H1 (cell line): ENCODE data around the gene TRIM28. TPM values are rescaled to one million over a fixed set of nuclear protein-coding genes. Genes with fewer than 3 reads are reported as not detected.

ENCODE experiments used
- CTCF ChIA-PET: fragments of 300-600 bp; sonication (Branson Sonifier 250); formaldehyde crosslinking; loops from one replicate; lab custom pipeline; 2021; ENCODE audit not compliant: partially characterized antibody; lab: Charles Lee
- POLR2A ChIA-PET: fragments of 300-600 bp; sonication (Branson Sonifier 250); formaldehyde crosslinking; loops from one replicate; lab custom pipeline; 2021; ENCODE audit warnings: inconsistent platforms; ENCODE audit not compliant: partially characterized antibody; lab: Charles Lee
- DNase-seq, 2 experiments: peaks; one replicate each; pipeline versions ENCODE4 v3.0.0 to v3.0.0-alpha.2; 2010 to 2022; ENCODE audit warnings: low spot score in 2 of 2, low read depth in 1 of 2, mixed read lengths in 1 of 2
- FAIRE-seq: peaks from 2 replicates; lab custom pipeline; 2011; peaks lifted over from hg19 to GRCh38; lab: Jason Lieb, UNC
- H2AFZ ChIP-seq: 2 replicates; pipeline ENCODE4 v1.8.1; 2012; ENCODE audit warnings: low read length, inconsistent platforms
- H2AK5ac ChIP-seq: 2 replicates; pipeline ENCODE4 v1.6.1; 2013; ENCODE audit warnings: low read depth, low read length
- H2BK120ac ChIP-seq: replicated peaks from 2 replicates; pipeline ENCODE3; 2013; ENCODE audit warnings: low read depth, low read length, inconsistent platforms
- H2BK12ac ChIP-seq: 2 replicates; pipeline ENCODE4 v1.6.1; 2013; ENCODE audit warnings: low read depth, low read length
- H2BK15ac ChIP-seq: 2 replicates; pipeline ENCODE4 v1.6.1; 2013; ENCODE audit warnings: low read length
- H2BK20ac ChIP-seq: 2 replicates; pipeline ENCODE4 v1.6.1; 2013; ENCODE audit warnings: low read length
- H2BK5ac ChIP-seq: 2 replicates; pipeline ENCODE4 v1.6.1; 2013; ENCODE audit warnings: low read depth, low read length
- H3K14ac ChIP-seq: 2 replicates; pipeline ENCODE4 v1.6.1; 2013; ENCODE audit warnings: inconsistent platforms; ENCODE audit not compliant: insufficient read length
- H3K18ac ChIP-seq: 2 replicates; pipeline ENCODE4 v1.6.1; 2013; ENCODE audit warnings: low read length; ENCODE audit errors: extremely low read depth
- H3K23ac ChIP-seq: 2 replicates; pipeline ENCODE4 v1.6.1; 2013; ENCODE audit warnings: inconsistent platforms; ENCODE audit not compliant: insufficient read length
- H3K23me2 ChIP-seq: 2 replicates; pipeline ENCODE4 v1.6.1; 2013; ENCODE audit warnings: low read depth, low read length
- H3K27ac ChIP-seq: 2 replicates; pipeline ENCODE4 v1.6.1; 2011; ENCODE audit warnings: low read depth, low read length, inconsistent platforms
- H3K27me3 ChIP-seq, 4 experiments: replicated peaks in 1 of 4; 1 replicate in 1 of 4; 2 replicates in 3 of 4; pipeline versions ENCODE4 v1.6.1 to v1.8.1; 2011 to 2013; ENCODE audit warnings: low read length in 3 of 4, mild to moderate bottlenecking in 3 of 4, inconsistent platforms in 2 of 4, mixed read lengths in 2 of 4, moderate library complexity in 1 of 4; ENCODE audit not compliant: control insufficient read depth in 3 of 4, insufficient read depth in 3 of 4; ENCODE audit errors: extremely low read depth in 1 of 4
- H3K36me3 ChIP-seq, 4 experiments: 2 replicates each; pipeline versions ENCODE4 v1.6.1 to v1.8.1; 2011 to 2013; ENCODE audit warnings: mild to moderate bottlenecking in 4 of 4, low read length in 3 of 4, moderate library complexity in 2 of 4, control low read depth in 1 of 4, inconsistent platforms in 1 of 4; ENCODE audit not compliant: insufficient read depth in 4 of 4, control insufficient read depth in 2 of 4
- H3K4ac ChIP-seq: replicated peaks from 2 replicates; pipeline ENCODE3; 2013; ENCODE audit warnings: low read length, low read depth, mixed read lengths, inconsistent platforms; ENCODE audit not compliant: insufficient read length
- H3K4me1 ChIP-seq, 4 experiments: replicated peaks in 1 of 4; 1 replicate in 1 of 4; 2 replicates in 3 of 4; pipeline versions ENCODE4 v1.6.1 to v1.8.1; 2011 to 2013; ENCODE audit warnings: low read length in 3 of 4, inconsistent platforms in 2 of 4, mixed read lengths in 1 of 4; ENCODE audit not compliant: insufficient read depth in 4 of 4, control insufficient read depth in 3 of 4
- H3K4me2 ChIP-seq, 2 experiments: 2 replicates each; pipeline versions ENCODE4 v1.6.1 to v1.8.1; 2011 to 2013; ENCODE audit warnings: low read depth in 2 of 2, low read length in 2 of 2, control low read depth in 1 of 2, inconsistent platforms in 1 of 2, mild to moderate bottlenecking in 1 of 2; ENCODE audit not compliant: insufficient read depth in 1 of 2
- H3K4me3 ChIP-seq, 4 experiments: fragments of 200-600, 300-600 bp in 1 of 4; sonication (generic), shearing (Covaris generic), sonication (Bioruptor Twin) in 1 of 4; 2 replicates each; pipeline versions ENCODE4 v1.5.1 to v1.8.1; 2011 to 2016; ENCODE audit warnings: low read length in 4 of 4, low read depth in 3 of 4, control low read depth in 2 of 4, inconsistent platforms in 2 of 4, mild to moderate bottlenecking in 2 of 4, mixed read lengths in 1 of 4, moderate library complexity in 1 of 4; ENCODE audit not compliant: insufficient read depth in 2 of 4; ENCODE audit errors: extremely low read depth in 1 of 4
- H3K56ac ChIP-seq: replicated peaks from 2 replicates; pipeline ENCODE3; 2013; ENCODE audit warnings: low read depth, mild to moderate bottlenecking, mixed read lengths, low read length, inconsistent platforms; ENCODE audit not compliant: insufficient read length
- H3K79me1 ChIP-seq: 2 replicates; pipeline ENCODE4 v1.6.1; 2013; ENCODE audit warnings: low read depth, low read length, control low read depth
- H3K79me2 ChIP-seq, 2 experiments: 2 replicates each; pipeline versions ENCODE4 v1.6.1 to v1.8.1; 2012 to 2013; ENCODE audit warnings: low read length in 2 of 2, mild to moderate bottlenecking in 2 of 2, inconsistent platforms in 1 of 2; ENCODE audit not compliant: insufficient read depth in 2 of 2, control insufficient read depth in 1 of 2
- H3K9ac ChIP-seq, 4 experiments: replicated peaks in 1 of 4; 1 replicate in 1 of 4; 2 replicates in 3 of 4; pipeline versions ENCODE4 v1.6.1 to v1.8.1; 2011 to 2013; ENCODE audit warnings: low read depth in 3 of 4, low read length in 3 of 4, control low read depth in 2 of 4, mild to moderate bottlenecking in 2 of 4, moderate library complexity in 2 of 4, inconsistent platforms in 1 of 4; ENCODE audit errors: extremely low read depth in 1 of 4
- H3K9me3 ChIP-seq, 2 experiments: 2 replicates each; pipeline versions ENCODE4 v1.6.1 to v1.8.1; 2012 to 2013; ENCODE audit warnings: mild to moderate bottlenecking in 2 of 2, moderate library complexity in 2 of 2, control low read depth in 1 of 2, inconsistent platforms in 1 of 2, low read depth in 1 of 2, low read length in 1 of 2, mixed read lengths in 1 of 2; ENCODE audit not compliant: insufficient read depth in 2 of 2
- H4K20me1 ChIP-seq, 2 experiments: replicated peaks in 1 of 2; 2 replicates each; pipeline versions ENCODE3 to v1.8.1; 2011 to 2013; ENCODE audit warnings: inconsistent platforms in 2 of 2, low read length in 2 of 2, mild to moderate bottlenecking in 1 of 2; ENCODE audit not compliant: insufficient read depth in 2 of 2, control insufficient read depth in 1 of 2
- H4K5ac ChIP-seq: 2 replicates; pipeline ENCODE4 v1.6.1; 2013; ENCODE audit warnings: low read length, low read depth, mixed read lengths, inconsistent platforms; ENCODE audit not compliant: insufficient read length
- H4K8ac ChIP-seq: 2 replicates; pipeline ENCODE4 v1.8.0; 2013; ENCODE audit warnings: mild to moderate bottlenecking, moderate library complexity, low read length, inconsistent platforms; ENCODE audit not compliant: insufficient read depth; ENCODE audit errors: extremely low read depth
- H4K91ac ChIP-seq: replicated peaks from 2 replicates; pipeline ENCODE3; 2013; ENCODE audit warnings: low read length, mixed read lengths, inconsistent platforms; ENCODE audit not compliant: insufficient read length
- RFX5 ChIP-seq: IDR thresholded peaks from 2 replicates; pipeline ENCODE4 v1.6.1; 2011; ENCODE audit warnings: low read depth, low read length, improper control_type of control experiment, borderline replicate concordance
- SAP30 ChIP-seq: fragments of 300-600 bp; sonication (generic); IDR thresholded peaks from 2 replicates; pipeline ENCODE4 v1.7.1; 2012; ENCODE audit warnings: low read length, moderate library complexity, mild to moderate bottlenecking, inconsistent platforms; ENCODE audit not compliant: insufficient read depth, insufficient replicate concordance
- SP1 ChIP-seq: IDR thresholded peaks from 2 replicates; pipeline ENCODE4 v1.6.1; 2011; ENCODE audit warnings: low read depth, low read length
- TAF1 ChIP-seq: IDR thresholded peaks from 2 replicates; pipeline ENCODE4 v1.6.1; 2011; ENCODE audit warnings: mild to moderate bottlenecking, low read depth, low read length
- WGBS, 2 experiments: shearing (Covaris generic) in 1 of 2; methylation state at CpG; one replicate each; pipeline versions ENCODE4 v1.1.6 to v1.1.7; 2013 to 2015; ENCODE audit warnings: low lambda C conversion rate in 2 of 2, mixed read lengths in 2 of 2, inconsistent platforms in 1 of 2, low coverage in 1 of 2, missing lambda C conversion rate in 1 of 2; ENCODE audit not compliant: insufficient replicate concordance in 2 of 2, insufficient coverage in 1 of 2, insufficient read length in 1 of 2; ENCODE audit errors: extremely low coverage in 1 of 2, missing lambda C conversion rate in 1 of 2; 5-methylcytosine and 5-hydroxymethylcytosine counted together
- polyA plus RNA-seq, 7 experiments: library from polyadenylated mRNA; depleted of rRNA in 3 of 7; stranded (reverse) in 5 of 7; unstranded in 2 of 7; fragments of >200 nt in 5 of 7; fragments of 200-250 nt in 2 of 7; gene quantifications; 1 replicate in 5 of 7; 2 replicates in 1 of 7; 4 replicates in 1 of 7; pipeline versions ENCODE4 v1.2.1 to v1.2.3, GENCODE V29; 2011 to 2013; ENCODE audit warnings: missing spikeins in 2 of 7, mixed read lengths in 2 of 7
- total RNA-seq: library from RNA; stranded (reverse); fragmentation: NEBNext Ultra II Directional; extraction: Animal tissue kit (Norgen Biotek cat#: 25700); gene quantifications from 2 replicates; pipeline ENCODE4 v1.2.1, GENCODE V29; 2021
- TF ChIP-seq, protein P1 (sequence below): IDR thresholded peaks from 2 replicates; pipeline ENCODE4 v1.6.1; 2011; ENCODE audit warnings: low read depth, mild to moderate bottlenecking, low read length; ENCODE audit not compliant: insufficient read depth
- TF ChIP-seq, protein P2 (sequence below), 3 experiments: IDR thresholded peaks; 1 replicate in 2 of 3; 2 replicates in 1 of 3; pipeline versions ENCODE4 v1.5.1 to v1.6.1; 2011; ENCODE audit warnings: low read length in 3 of 3, mild to moderate bottlenecking in 3 of 3, inconsistent platforms in 2 of 3, low read depth in 1 of 3, moderate library complexity in 1 of 3; ENCODE audit not compliant: insufficient read depth in 1 of 3; ENCODE audit errors: control extremely low read depth in 1 of 3

Gene TRIM28
- total and polyA plus RNA-seq, 2 of the 8 experiments (the other 6 are each of a cell fraction or from before 2014, with no cell fraction given), result 1,433 to 1,442 TPM

GRCh38 chr19:58558066-58558622, 14.3 kb downstream of the TRIM28 start, which contains the start of gene UBE2M:
TSS of gene UBE2M (minus strand) at chr19:58558611. CDS start at chr19:58558381, 230 bp downstream.
- peak within 1 kb of the TSS; percentile 97 for H2BK15ac ChIP-seq
- H3K18ac ChIP-seq, result peak within 1 kb of the TSS; percentile 100
- H4K8ac ChIP-seq, result peak within 1 kb of the TSS; percentile 99
- peak within 1 kb of the TSS; percentile 98 for H3K56ac ChIP-seq
- DNase-seq (no peak), FAIRE-seq (no peak)
- peak within 1 kb of the TSS; percentile 95 for H3K4ac ChIP-seq
- H3K14ac ChIP-seq, result no peak within 1 kb of the TSS
- H3K4me2 ChIP-seq, result peak within 1 kb of the TSS; percentile 87 to 96
- H3K23ac ChIP-seq, result no peak within 1 kb of the TSS
- CTCF ChIA-PET, result interaction anchor here (0.8 to 7.3 kb wide), 4 partner anchors 14 to 44 kb away, joined by 3 to 35 read pairs (median 6); partner anchors contain the start of gene ZBTB45
- peaks cover 0 to 41% (median 23%) of the 10 kb centered on the region in 4 experiments; a peak in 6 of 7 replicates for H3K4me1 ChIP-seq
- no peak within 1 kb of the TSS for H2AFZ ChIP-seq
- peaks cover 7 to 19% of the 10 kb centered on the region in 2 experiments for H3K79me2 ChIP-seq
- peaks cover 4% of the 10 kb centered on the region for H3K79me1 ChIP-seq
- WGBS, 2 experiments, result 0% methylated on average over 6 of the region's 62 CpGs; no CpG with 5 or more reads in 1 of the 2 experiments
- H3K9me3 ChIP-seq, result no peaks in the 10 kb centered on the region
- H3K23me2 ChIP-seq, result peaks cover 35% of the 10 kb centered on the region
- peaks cover 0 to 7% of the 10 kb centered on the region in 2 experiments for H4K20me1 ChIP-seq
- TF ChIP-seq, protein P1, sequence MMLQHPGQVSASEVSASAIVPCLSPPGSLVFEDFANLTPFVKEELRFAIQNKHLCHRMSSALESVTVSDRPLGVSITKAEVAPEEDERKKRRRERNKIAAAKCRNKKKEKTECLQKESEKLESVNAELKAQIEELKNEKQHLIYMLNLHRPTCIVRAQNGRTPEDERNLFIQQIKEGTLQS, result no peak
- TF ChIP-seq TAF1 (peak; percentile 45; the same call in 1 of the 2 replicates), RFX5 (no peak), SAP30 (peak; percentile 40), SP1 (no peak)
- TF ChIP-seq, protein P2, sequence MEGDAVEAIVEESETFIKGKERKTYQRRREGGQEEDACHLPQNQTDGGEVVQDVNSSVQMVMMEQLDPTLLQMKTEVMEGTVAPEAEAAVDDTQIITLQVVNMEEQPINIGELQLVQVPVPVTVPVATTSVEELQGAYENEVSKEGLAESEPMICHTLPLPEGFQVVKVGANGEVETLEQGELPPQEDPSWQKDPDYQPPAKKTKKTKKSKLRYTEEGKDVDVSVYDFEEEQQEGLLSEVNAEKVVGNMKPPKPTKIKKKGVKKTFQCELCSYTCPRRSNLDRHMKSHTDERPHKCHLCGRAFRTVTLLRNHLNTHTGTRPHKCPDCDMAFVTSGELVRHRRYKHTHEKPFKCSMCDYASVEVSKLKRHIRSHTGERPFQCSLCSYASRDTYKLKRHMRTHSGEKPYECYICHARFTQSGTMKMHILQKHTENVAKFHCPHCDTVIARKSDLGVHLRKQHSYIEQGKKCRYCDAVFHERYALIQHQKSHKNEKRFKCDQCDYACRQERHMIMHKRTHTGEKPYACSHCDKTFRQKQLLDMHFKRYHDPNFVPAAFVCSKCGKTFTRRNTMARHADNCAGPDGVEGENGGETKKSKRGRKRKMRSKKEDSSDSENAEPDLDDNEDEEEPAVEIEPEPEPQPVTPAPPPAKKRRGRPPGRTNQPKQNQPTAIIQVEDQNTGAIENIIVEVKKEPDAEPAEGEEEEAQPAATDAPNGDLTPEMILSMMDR (IDR thresholded peaks at IDR 0.05; ENCODE audit: control extremely low read depth in 1 of 3, insufficient read depth in 1 of 3, low read depth in 1 of 3, low read length in 3 of 3), result no peak
- H4K5ac ChIP-seq, result peak within 1 kb of the TSS; percentile 99
- peak within 1 kb of the TSS; percentile 98 to 100 (median 98) for H3K9ac ChIP-seq
- H4K91ac ChIP-seq, result peak within 1 kb of the TSS; percentile 100
- peak within 1 kb of the TSS; percentile 76 to 97 (median 90) for H3K4me3 ChIP-seq
- H3K27me3 ChIP-seq, result peaks cover 0 to 8% (median 2%) of the 10 kb centered on the region in 4 experiments; a peak in 4 of 7 replicates
- H3K27ac ChIP-seq, result peak within 1 kb of the TSS; percentile 98
- H2AK5ac ChIP-seq, result peak within 1 kb of the TSS; percentile 84
- POLR2A ChIA-PET, result interaction anchor here (2.8 to 17.2 kb wide), 5 partner anchors 9 to 39 kb away, joined by 19 to 434 read pairs (median 80); partner anchors contain the start of genes CHMP2A, MZF1, SLC27A5 and TRIM28
- H2BK20ac ChIP-seq, result 0 out of 2 replicates have a peak within 1 kb of the TSS, but pooled peaks have one; percentile 48
- H2BK12ac ChIP-seq, result peak within 1 kb of the TSS; percentile 95
- H2BK5ac ChIP-seq, result peak within 1 kb of the TSS; percentile 100
- H3K36me3 ChIP-seq, result peaks cover 6 to 15% (median 10%) of the 10 kb centered on the region in 4 experiments
- H2BK120ac ChIP-seq, result peak within 1 kb of the TSS; percentile 76
